ENCODE measurements around the gene ASB9. TPM values are rescaled to one million over a fixed set of nuclear protein-coding genes. Genes with fewer than 3 reads are reported as not detected.
"Not testable (repeated sequence)": the region's sequence is repeated elsewhere in the genome, so short reads cannot be mapped to it uniquely, and the experiment has no call there.

ASB9 gene
- total RNA-seq: 0.46 TPM
- long read RNA-seq: 0 reads

- intact Hi-C loops (cut with DNase I): no loop called here
Observed at GRCh38 chrX:15269618-15270521, at the start of gene ASB9. TSS of gene ASB9 (minus strand) at chrX:15270083. CDS start at chrX:15269874, 209 bp downstream.

GRCh38 chrX:15319075-15319474, 49.2 kb upstream of the ASB9 start:
- intact Hi-C loops (cut with DNase I): no loop called here
- no peak for DNase-seq (ENCODE audit: low spot score)

More at GRCh38 chrX:15269618-15270521, at the start of gene ASB9:
- no peak for DNase-seq (ENCODE audit: low spot score)

GRCh38 chrX:15315509-15315908, 45.6 kb upstream of the ASB9 start, which contains the start of gene ASB11:
TSS of gene ASB11 (minus strand) at chrX:15315640. CDS start at chrX:15315605, 35 bp downstream.
- no peak for DNase-seq (ENCODE audit: low spot score)
- intact Hi-C loops (cut with DNase I): no loop called here

- DNase-seq (ENCODE audit: low spot score): no peak
- intact Hi-C loops (cut with DNase I): no loop called here
Observed at GRCh38 chrX:15314472-15314871, 44.6 kb upstream of the ASB9 start.

GRCh38 chrX:15311119-15311518, 41.2 kb upstream of the ASB9 start:
- no peak for DNase-seq (ENCODE audit: low spot score)

GRCh38 chrX:15310117-15310516, 40.2 kb upstream of the ASB9 start:
- intact Hi-C loops (cut with DNase I): no loop called here
- no peak for DNase-seq (ENCODE audit: low spot score)

More at GRCh38 chrX:15311119-15311518, 41.2 kb upstream of the ASB9 start:
- intact Hi-C loops (cut with DNase I): no loop called here

GRCh38 chrX:15305899-15306298, 36.0 kb upstream of the ASB9 start:
- DNase-seq (ENCODE audit: low spot score); intact Hi-C loops (cut with DNase I): not testable (repeated sequence)

- no peak for DNase-seq (ENCODE audit: low spot score)
- intact Hi-C loops (cut with DNase I): loop anchor here (5.0 kb wide), 1 partner anchor 35 kb away; the partner anchor contains the start of gene PIGA
Observed at GRCh38 chrX:15301924-15302323, 32.0 kb upstream of the ASB9 start.

GRCh38 chrX:15299941-15300851, 30.3 kb upstream of the ASB9 start:
- DNase-seq (ENCODE audit: low spot score): no peak
- intact Hi-C loops (cut with DNase I): loop anchor here (5.0 kb wide), 2 partner anchors 37 to 167 kb away; partner anchors contain the start of gene PIGA

- intact Hi-C loops (cut with DNase I): loop anchor here (5.0 kb wide), 1 partner anchor 169 kb away; no protein-coding TSS in a partner anchor
- no peak for DNase-seq (ENCODE audit: low spot score)
Observed at GRCh38 chrX:15298780-15299179, 28.9 kb upstream of the ASB9 start.

- intact Hi-C loops (cut with DNase I): loop anchor here (5.0 kb wide), 1 partner anchor 169 kb away; no protein-coding TSS in a partner anchor
- no peak for DNase-seq (ENCODE audit: low spot score)
Observed at GRCh38 chrX:15298201-15298600, 28.3 kb upstream of the ASB9 start.

GRCh38 chrX:15293451-15293850, 23.6 kb upstream of the ASB9 start:
- DNase-seq (ENCODE audit: low spot score): no peak
- intact Hi-C loops (cut with DNase I): no loop called here

GRCh38 chrX:15292861-15293260, 23.0 kb upstream of the ASB9 start:
- intact Hi-C loops (cut with DNase I): no loop called here

GRCh38 chrX:15277604-15278003, 7.7 kb upstream of the ASB9 start:
- DNase-seq (ENCODE audit: low spot score): no peak
- intact Hi-C loops (cut with DNase I): no loop called here

More at GRCh38 chrX:15292861-15293260, 23.0 kb upstream of the ASB9 start:
- DNase-seq (ENCODE audit: low spot score): no peak

GRCh38 chrX:15274946-15275345, 5.1 kb upstream of the ASB9 start:
- DNase-seq (ENCODE audit: low spot score): no peak
- intact Hi-C loops (cut with DNase I): no loop called here

GRCh38 chrX:15273275-15273674, 3.4 kb upstream of the ASB9 start:
- intact Hi-C loops (cut with DNase I); DNase-seq (ENCODE audit: low spot score): not testable (repeated sequence)

- DNase-seq (ENCODE audit: low spot score): no peak
- intact Hi-C loops (cut with DNase I): no loop called here
Observed at GRCh38 chrX:15271757-15272156, 1.9 kb upstream of the ASB9 start.

- intact Hi-C loops (cut with DNase I): no loop called here
Observed at GRCh38 chrX:15269120-15269519, 763 bp downstream of the ASB9 start.

GRCh38 chrX:15254852-15255251, 15.0 kb downstream of the ASB9 start:
- intact Hi-C loops (cut with DNase I): no loop called here

More at GRCh38 chrX:15269120-15269519, 763 bp downstream of the ASB9 start:
- no peak for DNase-seq (ENCODE audit: low spot score)

GRCh38 chrX:15245896-15246295, 24.0 kb downstream of the ASB9 start:
- no peak for DNase-seq (ENCODE audit: low spot score)
- intact Hi-C loops (cut with DNase I): no loop called here

More at GRCh38 chrX:15254852-15255251, 15.0 kb downstream of the ASB9 start:
- DNase-seq (ENCODE audit: low spot score): no peak
